SK-N-SH (cell line): ENCODE data around the gene ABHD1. TPM values are rescaled to one million over a fixed set of nuclear protein-coding genes. Genes with fewer than 3 reads are reported as not detected.

Experiments
- CTCF ChIA-PET: fragments of 300-600, 350-600 bp; formaldehyde crosslinking; extraction: SDS; loops from one replicate; lab custom pipeline; 2021; lab: Yijun Ruan, JAX
- POLR2A ChIA-PET: fragments of 350-600 bp; sonication (Branson Sonifier 250); formaldehyde crosslinking; extraction: SDS; loops from one replicate; lab custom pipeline; 2020; ENCODE audit warnings: antibody characterized with exemption, inconsistent platforms; lab: Yijun Ruan, JAX
- DNase-seq: peaks from one replicate; pipeline ENCODE4 v3.0.0; 2012
- H2AFZ ChIP-seq: fragments of 200-600 bp; sonication (generic); 2 replicates; pipeline ENCODE4 v1.8.1; 2016; ENCODE audit warnings: antibody characterized with exemption, mild to moderate bottlenecking, low read depth
- H3F3A ChIP-seq: fragments of 200-600 bp; sonication (generic); replicated peaks from 2 replicates; pipeline ENCODE3; 2016; ENCODE audit warnings: antibody characterized with exemption, mild to moderate bottlenecking; ENCODE audit not compliant: insufficient read depth
- H3K27ac ChIP-seq, 2 experiments: fragments of 200-500 bp in 1 of 2; fragments of 200-600 bp in 1 of 2; sonication (Bioruptor generic) in 1 of 2; sonication (generic), shearing (Covaris generic) in 1 of 2; 2 replicates each; pipeline versions ENCODE4 v1.5.1 to v1.6.1; 2014 to 2016; ENCODE audit warnings: low read depth in 2 of 2, inconsistent platforms in 1 of 2, low read length in 1 of 2, mild to moderate bottlenecking in 1 of 2, mixed read lengths in 1 of 2
- H3K27me3 ChIP-seq: fragments of 200-600 bp; sonication (generic), shearing (Covaris generic); 2 replicates; pipeline ENCODE4 v1.6.1; 2016; ENCODE audit warnings: mixed run types; ENCODE audit not compliant: insufficient read depth
- H3K36me3 ChIP-seq, 2 experiments: fragments of 200-500 bp in 1 of 2; fragments of 200-600 bp in 1 of 2; sonication (Bioruptor generic) in 1 of 2; sonication (generic) in 1 of 2; replicated peaks in 1 of 2; 2 replicates each; pipeline versions ENCODE3 to v1.5.1; 2014 to 2016; ENCODE audit warnings: low read length in 1 of 2, mild to moderate bottlenecking in 1 of 2; ENCODE audit not compliant: insufficient read depth in 2 of 2, control insufficient read depth in 1 of 2
- H3K4me1 ChIP-seq, 2 experiments: fragments of 200-500 bp in 1 of 2; fragments of 200-600 bp in 1 of 2; sonication (Bioruptor generic) in 1 of 2; sonication (generic), shearing (Covaris generic) in 1 of 2; 2 replicates each; pipeline versions ENCODE4 v1.5.1 to v1.6.1; 2014 to 2016; ENCODE audit warnings: low read depth in 1 of 2, low read length in 1 of 2, mixed run types in 1 of 2; ENCODE audit not compliant: insufficient read depth in 2 of 2, control insufficient read depth in 1 of 2
- H3K4me2 ChIP-seq: fragments of 200-600 bp; sonication (generic), shearing (Covaris generic); 2 replicates; pipeline ENCODE4 v1.6.1; 2017; ENCODE audit warnings: mixed run types
- H3K4me3 ChIP-seq, 2 experiments: fragments of 200-500 bp in 1 of 2; fragments of 200-600 bp in 1 of 2; sonication (Bioruptor generic) in 1 of 2; sonication (generic), shearing (Covaris generic) in 1 of 2; 2 replicates each; pipeline versions ENCODE4 v1.5.1 to v1.8.1; 2014 to 2016; ENCODE audit warnings: low read depth in 2 of 2, inconsistent platforms in 1 of 2, low read length in 1 of 2, mild to moderate bottlenecking in 1 of 2, mixed read lengths in 1 of 2, moderate library complexity in 1 of 2
- H3K79me2 ChIP-seq: fragments of 200-600 bp; sonication (generic); 2 replicates; pipeline ENCODE4 v1.8.1; 2017; ENCODE audit warnings: mild to moderate bottlenecking; ENCODE audit not compliant: insufficient read depth
- H3K9ac ChIP-seq: fragments of 200-600 bp; sonication (generic); 2 replicates; pipeline ENCODE4 v1.6.1; 2017; ENCODE audit warnings: mixed run types
- H3K9me2 ChIP-seq: fragments of 200-600 bp; sonication (generic); 2 replicates; pipeline ENCODE4 v1.6.1; 2017; ENCODE audit warnings: mixed run types
- H3K9me3 ChIP-seq: fragments of 200-600 bp; sonication (generic); 2 replicates; pipeline ENCODE4 v1.6.1; 2017; ENCODE audit warnings: mixed run types, mild to moderate bottlenecking, moderate library complexity
- H4K20me1 ChIP-seq: fragments of 200-600 bp; sonication (generic); 2 replicates; pipeline ENCODE4 v1.6.1; 2017; ENCODE audit warnings: mild to moderate bottlenecking, mixed run types; ENCODE audit not compliant: insufficient read depth
- CHD2 ChIP-seq: fragments of 150-350 bp; IDR thresholded peaks from 2 replicates; pipeline ENCODE4 v1.6.1; 2018; ENCODE audit warnings: low read length; ENCODE audit not compliant: partially characterized antibody
- FOSL2 ChIP-seq: IDR thresholded peaks from 2 replicates; pipeline ENCODE4 v1.4.0; 2012; ENCODE audit warnings: low read depth, mild to moderate bottlenecking, moderate library complexity, borderline replicate concordance
- FOXJ3 ChIP-seq: sonication (generic); formaldehyde crosslinking; IDR thresholded peaks from 2 replicates; pipeline ENCODE4 v1.5.1; 2020; ENCODE audit warnings: mild to moderate bottlenecking, missing genetic modification reagents
- GABPA ChIP-seq: IDR thresholded peaks from 2 replicates; pipeline ENCODE4 v1.4.0; 2012; ENCODE audit warnings: low read depth, mild to moderate bottlenecking
- IRF3 ChIP-seq: fragments of 150-350 bp; IDR thresholded peaks from 2 replicates; pipeline ENCODE4 v1.6.1; 2016; ENCODE audit warnings: mild to moderate bottlenecking, low read depth, low read length
- JUND ChIP-seq: IDR thresholded peaks from 2 replicates; pipeline ENCODE4 v1.4.0; 2012
- MEF2A ChIP-seq: IDR thresholded peaks from 2 replicates; pipeline ENCODE4 v1.4.0; 2012; ENCODE audit warnings: low read depth, borderline replicate concordance
- MXI1 ChIP-seq: IDR thresholded peaks from 2 replicates; pipeline ENCODE4 v1.6.1; 2012; ENCODE audit warnings: mild to moderate bottlenecking, low read depth, low read length, improper control_type of control experiment
- RCOR1 ChIP-seq: fragments of 150-350 bp; IDR thresholded peaks from 2 replicates; pipeline ENCODE4 v1.6.1; 2017; ENCODE audit warnings: antibody characterized with exemption, low read length
- TAF1 ChIP-seq: IDR thresholded peaks from 2 replicates; pipeline ENCODE4 v1.6.1; 2012; ENCODE audit warnings: low read depth, mild to moderate bottlenecking, low read length, moderate library complexity, borderline replicate concordance
- TCF12 ChIP-seq: IDR thresholded peaks from 2 replicates; pipeline ENCODE4 v1.4.0; 2012
- TEAD4 ChIP-seq: IDR thresholded peaks from 2 replicates; pipeline ENCODE4 v1.4.0; 2012; ENCODE audit warnings: mild to moderate bottlenecking, borderline replicate concordance; ENCODE audit not compliant: insufficient read depth
- USF2 ChIP-seq: fragments of 150-350 bp; IDR thresholded peaks from 2 replicates; pipeline ENCODE4 v1.6.1; 2017; ENCODE audit warnings: antibody characterized with exemption, low read length, low read depth, borderline replicate concordance
- ZBTB33 ChIP-seq: IDR thresholded peaks from 2 replicates; pipeline ENCODE4 v1.4.0; 2012; ENCODE audit warnings: low read depth, borderline replicate concordance
- WGBS: methylation state at CpG from one replicate; pipeline ENCODE4 v1.1.6; 2017; ENCODE audit warnings: low lambda C conversion rate; 5-methylcytosine and 5-hydroxymethylcytosine counted together
- polyA plus RNA-seq, 3 experiments: library from polyadenylated mRNA; depleted of rRNA; stranded (reverse); fragments of >200 nt; gene quantifications; 2 replicates each; pipeline ENCODE4 v1.2.3, GENCODE V29; 2012
- TF ChIP-seq, protein P1 (sequence below): IDR thresholded peaks from 2 replicates; pipeline ENCODE4 v1.4.0; 2012; ENCODE audit warnings: low read depth

Gene ABHD1
- polyA plus RNA-seq, 1 of the 3 experiments (the other 2 are of a cell fraction): 3.3 TPM

- 34% methylated on average over 13 of the region's 14 CpGs for WGBS
- POLR2A ChIA-PET: interaction anchor here (0.6 to 6.7 kb wide), 8 partner anchors 7 to 277 kb away, joined by 3 to 63 read pairs (median 4); partner anchors contain the start of genes AGBL5, ATRAID, GTF3C2 and KHK
- peak; percentile 57 for DNase-seq
- no peaks in the 10 kb centered on the region for H3K9me3 ChIP-seq
- H3K9ac ChIP-seq: peak overlapping the region; percentile 83
- H2AFZ ChIP-seq: no peak overlapping the region
- H3K4me1 ChIP-seq: peaks cover 31 to 68% of the 10 kb centered on the region in 2 experiments
- H3K36me3 ChIP-seq: peaks cover 16 to 31% of the 10 kb centered on the region in 2 experiments
- peaks cover 17% of the 10 kb centered on the region for H3F3A ChIP-seq
- peak overlapping the region; percentile 79 to 99 for H3K27ac ChIP-seq
- H3K4me3 ChIP-seq: peak overlapping the region; percentile 79 to 93
- H3K4me2 ChIP-seq: peak overlapping the region; percentile 100
- CTCF ChIA-PET: interaction anchor here (0.9 to 14.6 kb wide), 16 partner anchors 8 to 233 kb away, joined by 3 to 227 read pairs (median 7); partner anchors contain the start of genes AGBL5, OST4 and TMEM214
- peaks cover 32% of the 10 kb centered on the region for H3K79me2 ChIP-seq
- H3K27me3 ChIP-seq: no peaks in the 10 kb centered on the region
- no peaks in the 10 kb centered on the region for H3K9me2 ChIP-seq
- TF ChIP-seq USF2 (no peak), TAF1 (no peak), CHD2 (peak; percentile 14), TCF12 (no peak), FOSL2 (no peak), ZBTB33 (no peak), FOXJ3 (CRISPR knock-in tag) (0 out of 2 replicates have a peak, but pooled peaks have one; percentile 32), RCOR1 (no peak), MXI1 (0 out of 2 replicates have a peak, but pooled peaks have one; percentile 22), GABPA (no peak), JUND (no peak), MEF2A (no peak), TEAD4 (no peak), IRF3 (no peak)
- TF ChIP-seq, protein P1, sequence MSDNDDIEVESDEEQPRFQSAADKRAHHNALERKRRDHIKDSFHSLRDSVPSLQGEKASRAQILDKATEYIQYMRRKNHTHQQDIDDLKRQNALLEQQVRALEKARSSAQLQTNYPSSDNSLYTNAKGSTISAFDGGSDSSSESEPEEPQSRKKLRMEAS: no peak
- H4K20me1 ChIP-seq: peaks cover 16% of the 10 kb centered on the region; the same call in 1 of the 2 replicates
These were observed 44.1 kb upstream of the ABHD1 start for GRCh38 chr2:27079233-27080139.
